ENCODE results near the gene NOC4L. TPM values are rescaled to one million over a fixed set of nuclear protein-coding genes. Genes with fewer than 3 reads are reported as not detected.
A peak's percentile ranks its signal among the peaks of the same experiment; 100 is the strongest.

The NOC4L gene
- polyA plus RNA-seq, 3 donors: 7.3 to 18.0 (median 17.9) TPM

GRCh38 chr12:132121283-132121682, 23.0 kb upstream of the NOC4L start:
- H3K4me1 ChIP-seq (ENCODE audit: control insufficient read depth in 1 of 2, insufficient read depth in 2 of 2, low read length in 2 of 2): no peaks in the 10 kb centered on the region
- peaks cover 15 to 53% of the 10 kb centered on the region in 2 donors for H3K36me3 ChIP-seq (replicated peaks in 1 of 2; ENCODE audit: control insufficient read depth in 1 of 2, insufficient read depth in 2 of 2, low read length in 2 of 2)
- peaks cover 33 to 53% of the 10 kb centered on the region in 2 donors for H3K36me3 Mint-ChIP-seq
- H3K4me2 ChIP-seq (replicated peaks; ENCODE audit: extremely low read depth, low read length, poor library complexity, severe bottlenecking): no peak overlapping the region
- no peak for TF ChIP-seq CTCF (IDR thresholded peaks at IDR 0.05)
- no peaks in the 10 kb centered on the region for H3K9me3 ChIP-seq (replicated peaks in 1 of 2; ENCODE audit: control insufficient read depth in 1 of 2, insufficient read depth in 1 of 2, low read length in 2 of 2)
- H3K27me3 Mint-ChIP-seq (ENCODE audit: low read depth in 3 of 3): no peaks in the 10 kb centered on the region
- H3K9me3 Mint-ChIP-seq: peaks cover 0 to 10% (median 0%) of the 10 kb centered on the region in 7 donors
- no peaks in the 10 kb centered on the region for H3K79me2 ChIP-seq (ENCODE audit: insufficient read depth, low read length)
- no peak overlapping the region for H3K4me3 ChIP-seq (replicated peaks in 1 of 3; ENCODE audit: low read depth in 2 of 3, low read length in 3 of 3)
- DNase-seq: no peak
- H4K20me1 ChIP-seq (ENCODE audit: insufficient read depth, low read length): no peaks in the 10 kb centered on the region
- H3K27ac ChIP-seq (ENCODE audit: low read depth in 1 of 2, low read length in 2 of 2): no peak overlapping the region
- no peaks in the 10 kb centered on the region for H3K27me3 ChIP-seq (ENCODE audit: control insufficient read depth in 2 of 2, insufficient read depth in 2 of 2, low read length in 2 of 2)
- no peaks in the 10 kb centered on the region for H3K4me1 Mint-ChIP-seq
- intact Hi-C loops (cut with micrococcal nuclease): no loop called here
- H3K27ac Mint-ChIP-seq: no peak overlapping the region
- no peak overlapping the region for H3K4me3 Mint-ChIP-seq
- 96% methylated on average over 6 of the region's 14 CpGs for WGBS (ENCODE audit: insufficient coverage)
- H2AFZ ChIP-seq (ENCODE audit: insufficient read depth, low read depth, low read length, poor library complexity, severe bottlenecking): no peak overlapping the region
- no peak overlapping the region for H3K9ac ChIP-seq (ENCODE audit: insufficient read depth, low read length, poor library complexity, severe bottlenecking)

GRCh38 chr12:132123970-132124765, 20.1 kb upstream of the NOC4L start:
- Histone ChIP-seq H3K4me3 (replicated peaks in 1 of 3; ENCODE audit: low read depth in 2 of 3, low read length in 3 of 3) (no peak overlapping the region), H2AFZ (ENCODE audit: insufficient read depth, low read depth, low read length, poor library complexity, severe bottlenecking) (no peak overlapping the region), H4K20me1 (ENCODE audit: insufficient read depth, low read length) (no peaks in the 10 kb centered on the region), H3K36me3 (replicated peaks in 1 of 2; ENCODE audit: control insufficient read depth in 1 of 2, insufficient read depth in 2 of 2, low read length in 2 of 2) (peaks cover 27 to 58% of the 10 kb centered on the region in 2 donors), H3K27ac (ENCODE audit: low read depth in 1 of 2, low read length in 2 of 2) (no peak overlapping the region), H3K27me3 (ENCODE audit: control insufficient read depth in 2 of 2, insufficient read depth in 2 of 2, low read length in 2 of 2) (no peaks in the 10 kb centered on the region), H3K79me2 (ENCODE audit: insufficient read depth, low read length) (no peaks in the 10 kb centered on the region), H3K4me1 (ENCODE audit: control insufficient read depth in 1 of 2, insufficient read depth in 2 of 2, low read length in 2 of 2) (no peaks in the 10 kb centered on the region), H3K4me2 (replicated peaks; ENCODE audit: extremely low read depth, low read length, poor library complexity, severe bottlenecking) (no peak overlapping the region), H3K9ac (ENCODE audit: insufficient read depth, low read length, poor library complexity, severe bottlenecking) (no peak overlapping the region), H3K9me3 (replicated peaks in 1 of 2; ENCODE audit: control insufficient read depth in 1 of 2, insufficient read depth in 1 of 2, low read length in 2 of 2) (no peaks in the 10 kb centered on the region)
- Mint-ChIP-seq H3K36me3 (peaks cover 52 to 57% of the 10 kb centered on the region in 2 donors), H3K27me3 (ENCODE audit: low read depth in 3 of 3) (no peaks in the 10 kb centered on the region), H3K9me3 (peaks cover 0 to 8% (median 2%) of the 10 kb centered on the region in 7 donors), H3K27ac (peak overlapping the region in 1 of 7 donors; percentile 0), H3K4me3 (no peak overlapping the region), H3K4me1 (no peaks in the 10 kb centered on the region)
- no peak for TF ChIP-seq CTCF (IDR thresholded peaks at IDR 0.05)
- WGBS (ENCODE audit: insufficient coverage): 98% methylated on average over 12 of the region's 12 CpGs
- DNase-seq: no peak
- intact Hi-C loops (cut with micrococcal nuclease): no loop called here

Measured in CD14-positive monocyte (primary cell).